PFSK-1 (cell line): ENCODE measurements around the gene SORCS3.

ENCODE experiments used
- FOXP2 ChIP-seq: optimal IDR thresholded peaks from 2 replicates; pipeline ENCODE3; 2011; ENCODE audit warnings: borderline replicate concordance, control low read depth, inconsistent platforms; ENCODE audit not compliant: insufficient read depth; ENCODE audit errors: extremely low read length, extremely low read depth
- POLR2AphosphoS5 ChIP-seq: IDR thresholded peaks from 2 replicates; pipeline ENCODE4 v1.6.1; 2012; ENCODE audit warnings: low read depth, mild to moderate bottlenecking, control low read depth, low read length, moderate library complexity
- REST ChIP-seq, 2 experiments: IDR thresholded peaks; 2 replicates each; pipeline versions ENCODE4 v1.6.1 to v1.8.0; 2011 to 2012; ENCODE audit warnings: low read depth in 2 of 2, low read length in 2 of 2, control low read depth in 1 of 2, inconsistent platforms in 1 of 2, mild to moderate bottlenecking in 1 of 2, moderate library complexity in 1 of 2; ENCODE audit not compliant: insufficient read depth in 1 of 2
- SIN3A ChIP-seq: IDR thresholded peaks from 2 replicates; pipeline ENCODE4 v1.6.1; 2012; ENCODE audit warnings: mild to moderate bottlenecking, low read length, moderate library complexity, borderline replicate concordance; ENCODE audit not compliant: insufficient read depth
- TAF1 ChIP-seq: IDR thresholded peaks from 2 replicates; pipeline ENCODE4 v1.6.1; 2012; ENCODE audit warnings: low read length, control low read depth, borderline replicate concordance; ENCODE audit not compliant: insufficient read depth

The SORCS3 gene

GRCh38 chr10:105243825-105244224 is 602.7 kb downstream of the SORCS3 start:
- TF ChIP-seq TAF1, result no peak
- no peak for TF ChIP-seq FOXP2
- TF ChIP-seq SIN3A, result no peak
- no peak for TF ChIP-seq POLR2AphosphoS5

GRCh38 chr10:105247831-105248499 is 606.9 kb downstream of the SORCS3 start:
- no peak for TF ChIP-seq POLR2AphosphoS5
- no peak for TF ChIP-seq TAF1
- no peak for TF ChIP-seq REST (IDR thresholded peaks at IDR 0.05; ENCODE audit: insufficient read depth in 1 of 2, low read depth in 2 of 2, low read length in 2 of 2)
- no peak for TF ChIP-seq SIN3A
- TF ChIP-seq FOXP2, result no peak

GRCh38 chr10:105252911-105253310 is 611.8 kb downstream of the SORCS3 start:
- TF ChIP-seq FOXP2 (no peak), REST (IDR thresholded peaks at IDR 0.05; ENCODE audit: insufficient read depth in 1 of 2, low read depth in 2 of 2, low read length in 2 of 2) (no peak), SIN3A (no peak), POLR2AphosphoS5 (no peak), TAF1 (no peak)

- no peak for TF ChIP-seq SIN3A
- TF ChIP-seq POLR2AphosphoS5, result no peak
- no peak for TF ChIP-seq TAF1
- TF ChIP-seq FOXP2, result no peak
- no peak for TF ChIP-seq REST (IDR thresholded peaks at IDR 0.05; ENCODE audit: insufficient read depth in 1 of 2, low read depth in 2 of 2, low read length in 2 of 2)
These were observed 612.6 kb downstream of the SORCS3 start for GRCh38 chr10:105253515-105254212.

GRCh38 chr10:105258036-105258673 is 617.1 kb downstream of the SORCS3 start:
- no peak for TF ChIP-seq FOXP2
- no peak for TF ChIP-seq POLR2AphosphoS5
- TF ChIP-seq REST (IDR thresholded peaks at IDR 0.05; ENCODE audit: insufficient read depth in 1 of 2, low read depth in 2 of 2, low read length in 2 of 2), result no peak
- no peak for TF ChIP-seq TAF1
- TF ChIP-seq SIN3A, result no peak
